Measurements from ENCODE around the gene NPIPB9.
"Not testable (repeated sequence)": the region's sequence is repeated elsewhere in the genome, so short reads cannot be mapped to it uniquely, and the experiment has no call there.

Gene NPIPB9

GRCh38 chr16:28751487-28751886 lies at the start of gene NPIPB9:
Gene NPIPB9, plus strand, starts transcription at chr16:28751787.
- not testable (repeated sequence) for DNase-seq (ENCODE audit: low read depth in 2 of 2)

GRCh38 chr16:28704246-28704645 lies 47.3 kb upstream of the NPIPB9 start:
- not testable (repeated sequence) for DNase-seq (ENCODE audit: low read depth in 2 of 2)

DNA sequence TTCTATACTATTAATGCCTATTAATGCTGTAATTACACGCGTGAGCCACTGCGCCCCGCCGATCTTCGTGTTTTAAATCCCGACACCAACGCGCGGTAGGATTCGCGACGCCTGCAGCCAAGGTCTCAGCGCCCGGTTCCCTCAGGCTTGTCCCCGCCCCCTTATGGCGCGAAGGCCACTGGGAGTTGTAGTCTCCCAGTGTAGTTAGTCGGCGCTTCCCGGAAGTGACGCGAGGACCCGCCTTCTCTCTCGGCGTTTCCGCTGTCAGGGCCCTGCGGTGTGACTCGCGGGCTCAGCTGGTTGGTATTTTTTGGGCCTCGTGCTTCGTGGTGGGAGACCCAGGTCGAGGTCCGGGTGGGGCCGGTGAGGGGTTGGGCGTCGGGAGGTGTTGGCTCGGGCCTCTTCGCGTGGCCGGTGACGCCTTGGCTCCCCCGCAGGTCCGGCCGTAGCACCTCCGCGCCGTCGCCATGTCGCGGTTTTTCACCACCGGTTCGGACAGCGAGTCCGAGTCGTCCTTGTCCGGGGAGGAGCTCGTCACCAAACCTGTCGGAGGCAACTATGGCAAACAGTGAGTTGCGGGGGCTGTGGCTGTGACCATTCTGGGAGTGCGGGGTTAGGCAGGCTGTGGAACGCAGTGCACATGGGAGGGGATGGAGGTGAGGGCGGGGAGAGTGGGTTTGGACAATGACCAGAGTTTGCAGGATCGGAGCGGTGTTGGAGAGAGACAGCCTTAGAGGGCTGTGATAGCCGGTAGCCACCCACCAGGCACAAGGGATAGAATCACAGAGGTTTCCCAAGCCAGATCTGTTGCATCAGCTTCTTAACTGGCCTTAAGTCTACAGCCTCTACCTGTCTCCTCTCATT lies 40.1 kb upstream of the NPIPB9 start, which contains the start of gene EIF3C:
TSS of gene EIF3C (plus strand) at position 245 of the 864 bp plus-strand sequence. CDS start at position 468, 223 bp downstream.
- DNase-seq (ENCODE audit: low read depth in 2 of 2) = not testable (repeated sequence)

DNA sequence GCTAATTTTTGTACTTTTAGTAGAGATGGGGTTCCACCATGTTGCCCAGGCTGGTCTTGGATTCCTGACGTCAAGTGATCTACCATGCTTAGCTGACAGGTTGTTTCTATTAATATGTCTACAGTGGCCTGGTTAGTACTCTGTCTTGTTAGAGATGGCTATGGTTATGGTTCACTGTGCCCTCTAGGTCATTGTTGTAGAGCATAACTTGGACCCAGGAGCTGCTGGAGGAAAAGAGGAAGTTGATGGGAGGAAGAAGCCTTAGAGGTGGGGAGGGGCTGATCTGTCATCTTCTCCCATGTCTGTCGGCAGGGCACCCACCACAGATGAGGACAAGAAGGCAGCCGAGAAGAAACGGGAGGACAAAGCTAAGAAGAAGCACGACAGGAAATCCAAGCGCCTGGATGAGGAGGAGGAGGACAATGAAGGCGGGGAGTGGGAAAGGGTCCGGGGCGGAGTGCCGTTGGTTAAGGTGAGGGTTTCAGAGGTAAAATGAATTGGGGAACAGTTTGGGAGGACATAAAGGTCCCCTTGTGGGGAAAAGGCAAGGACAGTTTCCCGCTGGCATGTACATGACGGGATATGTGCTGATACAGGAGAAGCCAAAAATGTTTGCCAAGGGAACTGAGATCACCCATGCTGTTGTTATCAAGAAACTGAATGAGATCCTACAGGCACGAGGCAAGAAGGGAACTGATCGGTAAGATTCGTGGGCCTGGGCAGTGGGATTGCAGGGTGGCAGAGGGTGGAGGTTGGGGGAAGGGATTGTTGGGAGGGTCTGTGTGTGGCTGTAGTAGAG lies 28.5 kb upstream of the NPIPB9 start:
- not testable (repeated sequence) for DNase-seq (ENCODE audit: low read depth in 2 of 2)

- not testable (repeated sequence) for DNase-seq (ENCODE audit: low read depth in 2 of 2)
These were observed 20.3 kb upstream of the NPIPB9 start for GRCh38 chr16:28731253-28731652.

DNA sequence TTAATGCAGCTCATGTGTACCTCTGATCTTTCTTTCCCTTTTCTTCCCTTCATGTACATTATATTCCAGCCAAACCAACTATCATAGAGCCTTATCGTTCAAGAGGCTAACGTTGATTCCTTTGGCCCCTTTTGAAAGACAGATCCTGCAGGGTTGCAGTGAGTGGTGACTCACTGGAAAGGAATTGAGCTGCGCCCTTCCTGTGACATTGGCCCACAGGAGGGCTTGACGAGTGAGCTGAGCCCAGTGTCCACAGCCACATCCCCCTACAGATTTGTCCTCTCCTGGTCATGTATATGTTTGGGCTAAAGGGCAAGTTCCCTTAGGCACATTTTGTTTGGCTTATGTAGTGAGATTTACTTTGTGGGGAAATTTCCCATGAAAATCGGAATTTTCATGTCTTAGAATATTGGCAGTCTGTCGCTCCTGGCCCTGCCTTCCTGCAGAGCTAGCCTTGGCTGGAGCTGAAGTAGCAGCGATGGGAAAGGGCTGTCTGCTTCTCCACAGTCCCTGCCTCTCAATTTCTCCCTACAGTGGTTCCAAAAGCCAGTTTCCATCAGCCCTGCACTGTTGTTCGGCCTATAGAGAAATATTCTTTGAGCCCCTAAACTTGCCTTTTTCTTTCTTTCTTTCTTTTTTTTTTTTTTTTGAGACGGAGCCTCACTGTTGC lies 19.0 kb upstream of the NPIPB9 start:
- DNase-seq (ENCODE audit: low read depth in 2 of 2) = not testable (repeated sequence)

- DNase-seq (ENCODE audit: low read depth in 2 of 2) = not testable (repeated sequence)
These were observed 11.8 kb upstream of the NPIPB9 start for GRCh38 chr16:28739787-28740186.

- not testable (repeated sequence) for DNase-seq (ENCODE audit: low read depth in 2 of 2)
These were observed 11.0 kb upstream of the NPIPB9 start for GRCh38 chr16:28740631-28741030.

- DNase-seq (ENCODE audit: low read depth in 2 of 2) = not testable (repeated sequence)
These were observed 10.3 kb upstream of the NPIPB9 start for GRCh38 chr16:28741295-28741694.

DNA sequence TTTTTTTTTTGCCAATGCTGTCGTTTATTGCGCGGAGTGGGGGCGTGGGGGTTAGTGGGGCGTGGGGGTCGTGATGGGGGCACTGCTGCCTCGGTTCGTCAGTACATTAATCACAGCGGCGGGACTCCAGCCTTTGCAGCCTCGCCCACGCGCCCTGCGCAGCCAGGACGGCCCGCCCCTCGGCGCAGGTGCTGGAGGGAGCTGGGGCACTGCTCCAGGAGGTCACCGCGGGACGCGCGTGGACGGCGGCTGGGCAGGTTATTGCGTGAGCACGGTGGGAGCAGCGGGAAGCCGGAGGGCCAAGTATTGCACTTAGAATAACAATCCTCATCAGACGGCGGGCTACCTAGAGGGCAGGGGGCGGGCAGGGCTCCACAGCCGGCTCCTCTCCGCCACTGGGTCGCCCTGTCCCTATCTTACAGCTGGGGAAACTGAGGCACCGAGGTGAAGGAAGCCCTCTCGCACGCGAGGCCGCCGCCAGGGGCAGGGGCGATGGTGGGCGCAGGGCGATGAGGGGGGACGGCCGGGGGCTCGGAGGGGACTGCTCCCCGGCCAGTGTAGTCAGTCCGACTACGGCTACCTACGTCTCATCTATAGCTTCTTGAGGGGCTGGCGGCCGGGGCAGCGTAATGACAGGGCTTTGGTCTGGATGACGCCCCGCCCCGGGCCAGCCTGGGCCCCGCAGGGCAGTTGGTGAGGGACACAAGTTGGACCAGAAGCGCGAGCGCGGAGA lies 4.8 kb upstream of the NPIPB9 start:
- not testable (repeated sequence) for DNase-seq (ENCODE audit: low read depth in 2 of 2)

- not testable (repeated sequence) for DNase-seq (ENCODE audit: low read depth in 2 of 2)
These were observed 1.6 kb upstream of the NPIPB9 start for GRCh38 chr16:28749997-28750465.

DNA sequence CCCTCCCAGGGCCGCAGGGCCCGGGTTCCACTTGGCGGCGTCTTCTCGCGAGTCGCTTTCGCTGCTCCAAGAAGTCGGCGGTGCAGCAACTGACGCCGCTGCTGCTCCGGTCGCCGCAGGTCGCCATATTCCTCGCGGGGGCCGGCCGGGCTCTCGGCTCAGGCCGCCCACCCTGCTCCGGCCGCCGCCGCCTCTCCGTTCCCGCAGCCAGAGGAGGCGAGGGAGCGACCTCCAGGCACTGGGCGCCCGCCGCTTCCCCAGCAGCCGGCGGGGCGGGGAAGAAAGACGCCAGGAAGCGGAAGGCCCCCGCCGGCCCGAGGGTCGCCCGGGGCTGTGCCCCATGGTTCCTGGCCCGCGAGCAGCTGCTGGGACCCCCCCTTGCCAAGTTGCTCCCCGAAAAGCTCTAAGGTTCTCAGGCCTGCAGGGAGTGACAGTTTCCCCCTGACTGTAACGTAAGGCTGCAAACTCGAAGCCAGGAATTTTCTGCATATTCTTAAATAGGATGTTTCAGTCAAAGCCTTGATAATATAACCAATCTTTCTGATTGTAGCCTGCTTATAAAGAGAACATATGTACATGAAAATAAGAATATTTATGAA lies 1.0 kb upstream of the NPIPB9 start:
- not testable (repeated sequence) for DNase-seq (ENCODE audit: low read depth in 2 of 2)

DNA sequence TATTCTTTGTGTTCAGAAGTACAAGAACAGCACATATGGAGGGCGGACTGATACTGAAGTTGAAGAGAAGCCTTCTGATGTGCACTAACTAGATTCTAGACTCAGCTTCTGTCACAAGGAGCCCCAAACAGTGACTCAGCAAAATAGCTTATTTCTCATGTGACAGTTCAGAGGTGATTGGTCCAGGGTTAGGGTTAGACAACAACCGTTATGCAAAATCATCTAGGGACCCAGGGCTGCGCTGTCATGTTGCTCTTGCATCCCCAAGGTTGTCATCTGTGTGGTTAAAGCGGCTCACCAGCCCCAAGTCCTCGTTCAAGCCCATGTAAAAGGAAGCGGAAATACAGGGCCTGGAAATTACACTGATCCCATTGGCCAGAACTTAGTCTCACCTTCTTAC lies 30.1 kb downstream of the NPIPB9 start:
- not testable (repeated sequence) for DNase-seq (ENCODE audit: low read depth in 2 of 2)

GRCh38 chr16:28782357-28782756 lies 30.8 kb downstream of the NPIPB9 start:
- DNase-seq (ENCODE audit: low read depth in 2 of 2) = not testable (repeated sequence)

- DNase-seq (ENCODE audit: low read depth in 2 of 2) = peak; percentile 20 to 25
These were observed 50.8 kb downstream of the NPIPB9 start for GRCh38 chr16:28802235-28803019.

GRCh38 chr16:28807445-28808120 lies 56.0 kb downstream of the NPIPB9 start:
- not testable (repeated sequence) for DNase-seq (ENCODE audit: low read depth in 2 of 2)

- DNase-seq (ENCODE audit: low read depth in 2 of 2) = no peak
These were observed 68.4 kb downstream of the NPIPB9 start for GRCh38 chr16:28820016-28820415.

- DNase-seq (ENCODE audit: low read depth in 2 of 2) = not testable (repeated sequence)
These were observed 69.0 kb downstream of the NPIPB9 start for GRCh38 chr16:28820546-28820945.

DNA sequence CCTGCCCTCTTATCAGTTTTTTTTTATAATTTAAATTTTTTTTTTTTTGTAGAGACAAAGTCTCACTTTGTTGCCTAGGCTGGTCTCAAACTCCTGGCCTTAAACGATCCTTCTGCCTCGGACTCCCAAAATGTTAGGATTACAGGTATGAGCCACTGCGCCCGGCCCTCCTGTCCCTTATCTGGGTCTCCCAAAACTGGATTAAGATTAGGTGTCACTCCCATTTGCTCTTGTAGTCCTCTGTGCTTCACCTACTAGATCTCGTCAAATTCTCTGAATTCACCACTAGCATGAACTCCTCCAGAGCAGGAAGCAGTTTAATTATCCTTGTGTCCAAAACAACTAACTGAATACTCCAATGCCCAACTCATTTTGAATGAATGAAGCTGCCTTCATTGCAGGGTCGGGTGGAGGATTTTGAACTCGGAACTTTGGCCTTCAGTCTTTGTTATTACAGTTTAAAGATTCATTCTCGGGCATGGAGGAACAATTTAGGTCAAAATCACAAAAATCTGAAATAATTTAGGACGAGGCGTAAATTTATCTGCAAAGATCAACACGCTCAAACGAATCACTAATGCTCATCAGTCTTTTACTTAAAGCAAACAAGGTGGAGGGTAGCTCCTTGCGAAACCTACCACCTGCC lies 70.4 kb downstream of the NPIPB9 start:
- no peak for DNase-seq (ENCODE audit: low read depth in 2 of 2)

All from stimulated activated CD8-positive, alpha-beta memory T cell treated with anti-CD3 and anti-CD28 coated beads, Interleukin-15, amount 100 ng/mL, for 4 hours (primary cell).